ENCODE measurements around the gene RASAL2. TPM values are rescaled to one million over a fixed set of nuclear protein-coding genes. Genes with fewer than 3 reads are reported as not detected.
A peak's percentile ranks its signal among the peaks of the same experiment; 100 is the strongest.
"Not testable (repeated sequence)": the region's sequence is repeated elsewhere in the genome, so short reads cannot be mapped to it uniquely, and the experiment has no call there.

The RASAL2 gene
- total RNA-seq, 1 experiment from 2014 or later: 21.3 TPM

- DNase-seq (ENCODE audit: low spot score): no peak
These were observed 397.1 kb downstream of the RASAL2 start for GRCh38 chr1:178490967-178491366.

GRCh38 chr1:178491721-178492120, 397.8 kb downstream of the RASAL2 start:
- DNase-seq (ENCODE audit: low spot score): no peak

GRCh38 chr1:178492341-178492740, 398.4 kb downstream of the RASAL2 start:
- no peak for DNase-seq (ENCODE audit: low spot score)

- DNase-seq (ENCODE audit: low spot score): no peak
These were observed 399.4 kb downstream of the RASAL2 start for GRCh38 chr1:178493301-178493741.

GRCh38 chr1:178494569-178494971, 400.7 kb downstream of the RASAL2 start:
- no peak for DNase-seq (ENCODE audit: low spot score)

- no peak for DNase-seq (ENCODE audit: low spot score)
These were observed 401.3 kb downstream of the RASAL2 start for GRCh38 chr1:178495158-178495557.

- no peak for DNase-seq (ENCODE audit: low spot score)
These were observed 402.0 kb downstream of the RASAL2 start for GRCh38 chr1:178495741-178496409.

GRCh38 chr1:178496410-178497135, 402.7 kb downstream of the RASAL2 start, which contains the start of gene CLEC20A:
Gene CLEC20A (minus strand): TSS chr1:178496964. CDS start chr1:178496939, 25 bp downstream.
- no peak for DNase-seq (ENCODE audit: low spot score)

- DNase-seq (ENCODE audit: low spot score): no peak
These were observed 404.1 kb downstream of the RASAL2 start for GRCh38 chr1:178497903-178498478.

GRCh38 chr1:178498896-178499675, 405.2 kb downstream of the RASAL2 start:
- DNase-seq (ENCODE audit: low spot score): no peak

- peak; percentile 40 for DNase-seq (ENCODE audit: low spot score)
These were observed 406.3 kb downstream of the RASAL2 start for GRCh38 chr1:178500091-178500770.

- DNase-seq (ENCODE audit: low spot score): no peak
These were observed 407.1 kb downstream of the RASAL2 start for GRCh38 chr1:178500936-178501554.

GRCh38 chr1:178501705-178502329, 407.9 kb downstream of the RASAL2 start:
- DNase-seq (ENCODE audit: low spot score): peak; percentile 83

- DNase-seq (ENCODE audit: low spot score): no peak
These were observed 408.4 kb downstream of the RASAL2 start for GRCh38 chr1:178502330-178502714.

- DNase-seq (ENCODE audit: low spot score): no peak
These were observed 409.0 kb downstream of the RASAL2 start for GRCh38 chr1:178502856-178503255.

- not testable (repeated sequence) for DNase-seq (ENCODE audit: low spot score)
These were observed 409.4 kb downstream of the RASAL2 start for GRCh38 chr1:178503316-178503715.

GRCh38 chr1:178503849-178504248, 409.9 kb downstream of the RASAL2 start:
- DNase-seq (ENCODE audit: low spot score): no peak

- no peak for DNase-seq (ENCODE audit: low spot score)
These were observed 410.4 kb downstream of the RASAL2 start for GRCh38 chr1:178504286-178504685.

- DNase-seq (ENCODE audit: low spot score): no peak
These were observed 412.3 kb downstream of the RASAL2 start for GRCh38 chr1:178506177-178506576.

GRCh38 chr1:178506669-178507068, 412.8 kb downstream of the RASAL2 start:
- no peak for DNase-seq (ENCODE audit: low spot score)
